H9 (cell line): Measurements from ENCODE around the gene ANKRD44. TPM values are rescaled to one million over a fixed set of nuclear protein-coding genes. Genes with fewer than 3 reads are reported as not detected.

Experiments
- DNase-seq: peaks from one replicate; pipeline ENCODE4 v3.0.0-alpha.2; 2017
- H2AFZ ChIP-seq: one replicate; pipeline ENCODE4 v1.6.1; 2013; ENCODE audit warnings: mild to moderate bottlenecking, low read length, control low read depth, moderate library complexity
- H2AK5ac ChIP-seq: 2 replicates; pipeline ENCODE4 v1.6.1; 2013; ENCODE audit warnings: low read length, control low read depth, mixed read lengths; ENCODE audit not compliant: insufficient read length
- H2BK120ac ChIP-seq: one replicate; pipeline ENCODE4 v1.6.1; 2013; ENCODE audit warnings: low read depth, mild to moderate bottlenecking, low read length, control low read depth, inconsistent platforms; ENCODE audit not compliant: poor library complexity, severe bottlenecking
- H2BK12ac ChIP-seq: 2 replicates; pipeline ENCODE4 v1.6.1; 2013; ENCODE audit warnings: low read length, control low read depth, mixed read lengths, low read depth; ENCODE audit not compliant: insufficient read length
- H2BK15ac ChIP-seq: 2 replicates; pipeline ENCODE4 v1.6.1; 2013; ENCODE audit warnings: low read depth, low read length, control low read depth
- H2BK20ac ChIP-seq: one replicate; pipeline ENCODE4 v1.6.1; 2013; ENCODE audit warnings: low read depth, mild to moderate bottlenecking, low read length, control low read depth, inconsistent platforms; ENCODE audit not compliant: poor library complexity, severe bottlenecking
- H2BK5ac ChIP-seq: 2 replicates; pipeline ENCODE4 v1.6.1; 2013; ENCODE audit warnings: low read length, control low read depth, mixed read lengths; ENCODE audit not compliant: insufficient read length
- H3K14ac ChIP-seq: 2 replicates; pipeline ENCODE4 v1.6.1; 2013; ENCODE audit warnings: low read length, control low read depth; ENCODE audit not compliant: insufficient read depth
- H3K18ac ChIP-seq: 2 replicates; pipeline ENCODE4 v1.6.1; 2013; ENCODE audit warnings: low read depth, mild to moderate bottlenecking, mixed read lengths, low read length, control low read depth; ENCODE audit not compliant: insufficient read length
- H3K23ac ChIP-seq: 2 replicates; pipeline ENCODE4 v1.6.1; 2013; ENCODE audit warnings: low read length, control low read depth, mixed read lengths, low read depth; ENCODE audit not compliant: insufficient read length
- H3K23me2 ChIP-seq: 2 replicates; pipeline ENCODE4 v1.6.1; 2013; ENCODE audit warnings: low read depth, mild to moderate bottlenecking, mixed read lengths, low read length, control low read depth; ENCODE audit not compliant: insufficient read length, poor library complexity, severe bottlenecking
- H3K27ac ChIP-seq: 2 replicates; pipeline ENCODE4 v1.5.1; 2013; ENCODE audit warnings: low read length, control low read depth, mixed read lengths, low read depth; ENCODE audit not compliant: insufficient read length
- H3K27me3 ChIP-seq: 2 replicates; pipeline ENCODE4 v1.6.1; 2013; ENCODE audit warnings: low read length, control low read depth, inconsistent platforms; ENCODE audit not compliant: insufficient read depth
- H3K4ac ChIP-seq: 2 replicates; pipeline ENCODE4 v1.6.1; 2013; ENCODE audit warnings: low read depth, mild to moderate bottlenecking, control low read depth, inconsistent platforms, low read length, moderate library complexity
- H3K4me1 ChIP-seq: 2 replicates; pipeline ENCODE4 v1.6.1; 2013; ENCODE audit warnings: low read length, control low read depth, inconsistent platforms; ENCODE audit not compliant: insufficient read depth
- H3K4me2 ChIP-seq: 2 replicates; pipeline ENCODE4 v1.6.1; 2013; ENCODE audit warnings: low read length, control low read depth, mixed read lengths; ENCODE audit not compliant: insufficient read length, insufficient read depth
- H3K56ac ChIP-seq: 2 replicates; pipeline ENCODE4 v1.6.1; 2013; ENCODE audit warnings: low read depth, mild to moderate bottlenecking, mixed read lengths, low read length, control low read depth; ENCODE audit not compliant: insufficient read length
- H3K79me1 ChIP-seq: 2 replicates; pipeline ENCODE4 v1.6.1; 2013; ENCODE audit warnings: low read depth, mild to moderate bottlenecking, moderate library complexity, low read length, control low read depth, inconsistent platforms; ENCODE audit not compliant: insufficient read depth, poor library complexity, severe bottlenecking
- H3K79me2 ChIP-seq: 2 replicates; pipeline ENCODE4 v1.6.1; 2013; ENCODE audit warnings: low read length, control low read depth, inconsistent platforms; ENCODE audit not compliant: insufficient read depth
- H3K9ac ChIP-seq: 2 replicates; pipeline ENCODE4 v1.6.1; 2013; ENCODE audit warnings: low read length, control low read depth, mixed read lengths; ENCODE audit not compliant: insufficient read length; ENCODE audit errors: extremely low read depth
- H3K9me3 ChIP-seq: one replicate; pipeline ENCODE4 v1.6.1; 2013; ENCODE audit warnings: low read depth, low read length, inconsistent platforms; ENCODE audit not compliant: control insufficient read depth
- H3T11ph ChIP-seq: one replicate; pipeline ENCODE4 v1.6.1; 2013; ENCODE audit warnings: mild to moderate bottlenecking, low read length, control low read depth, inconsistent platforms
- H4K20me1 ChIP-seq: one replicate; pipeline ENCODE4 v1.6.1; 2013; ENCODE audit not compliant: control insufficient read depth, insufficient read length, insufficient read depth
- H4K5ac ChIP-seq: 2 replicates; pipeline ENCODE4 v1.6.1; 2013; ENCODE audit warnings: low read depth, mild to moderate bottlenecking, mixed read lengths, low read length, control low read depth; ENCODE audit not compliant: insufficient read length
- H4K8ac ChIP-seq: replicated peaks from 2 replicates; pipeline ENCODE4 v1.6.1; 2013; ENCODE audit warnings: low read length, control low read depth, mixed read lengths, low read depth; ENCODE audit not compliant: insufficient read length
- H4K91ac ChIP-seq: 2 replicates; pipeline ENCODE4 v1.6.1; 2013; ENCODE audit warnings: low read depth, mild to moderate bottlenecking, moderate library complexity, mixed read lengths, low read length, control low read depth; ENCODE audit not compliant: insufficient read length
- H3K27ac Mint-ChIP-seq, 3 experiments: 2 replicates in 2 of 3; 3 replicates in 1 of 3; pipeline ENCODE4 v1.8.0; 2020 to 2021; ENCODE audit warnings: mixed read lengths in 3 of 3, mild to moderate bottlenecking in 1 of 3, moderate library complexity in 1 of 3
- H3K27me3 Mint-ChIP-seq: 2 replicates; pipeline ENCODE4 v1.8.0; 2021; ENCODE audit warnings: low read depth, mild to moderate bottlenecking, moderate library complexity, mixed read lengths
- H3K36me3 Mint-ChIP-seq, 3 experiments: 2 replicates in 2 of 3; 3 replicates in 1 of 3; pipeline ENCODE4 v1.8.0; 2020 to 2021; ENCODE audit warnings: low read depth in 3 of 3, mixed read lengths in 3 of 3; ENCODE audit not compliant: insufficient read depth in 1 of 3
- H3K4me1 Mint-ChIP-seq, 2 experiments: 2 replicates each; pipeline ENCODE4 v1.8.0; 2020; ENCODE audit warnings: mixed read lengths in 2 of 2
- H3K4me3 Mint-ChIP-seq, 2 experiments: 2 replicates in 1 of 2; 3 replicates in 1 of 2; pipeline ENCODE4 v1.8.0; 2020 to 2021; ENCODE audit warnings: mild to moderate bottlenecking in 2 of 2, mixed read lengths in 2 of 2, moderate library complexity in 1 of 2
- H3K9me3 Mint-ChIP-seq, 2 experiments: 2 replicates in 1 of 2; 3 replicates in 1 of 2; pipeline ENCODE4 v1.8.0; 2020; ENCODE audit warnings: mild to moderate bottlenecking in 2 of 2, mixed read lengths in 2 of 2, moderate library complexity in 1 of 2
- WGBS: extraction: QIAGEN DNeasy Blood & Tissue Kit; methylation state at CpG from one replicate; pipeline ENCODE4 v1.1.7; 2013; ENCODE audit warnings: missing lambda C conversion rate, low lambda C conversion rate, mixed read lengths; ENCODE audit not compliant: insufficient read length; ENCODE audit errors: extremely low coverage; 5-methylcytosine and 5-hydroxymethylcytosine counted together
- total RNA-seq: library from RNA; stranded (reverse); gene quantifications from 2 replicates; pipeline ENCODE4 v1.2.1, GENCODE V29; 2021
- TF ChIP-seq, protein P1 (sequence below): fragments of 200-600 bp; sonication (generic); conservative IDR thresholded peaks from 3 replicates; pipeline ENCODE4 v1.8.0; 2021; ENCODE audit warnings: antibody characterized with exemption, mild to moderate bottlenecking

Gene ANKRD44
- total RNA-seq, 1 experiment from 2014 or later, result 1.9 TPM

DNA sequence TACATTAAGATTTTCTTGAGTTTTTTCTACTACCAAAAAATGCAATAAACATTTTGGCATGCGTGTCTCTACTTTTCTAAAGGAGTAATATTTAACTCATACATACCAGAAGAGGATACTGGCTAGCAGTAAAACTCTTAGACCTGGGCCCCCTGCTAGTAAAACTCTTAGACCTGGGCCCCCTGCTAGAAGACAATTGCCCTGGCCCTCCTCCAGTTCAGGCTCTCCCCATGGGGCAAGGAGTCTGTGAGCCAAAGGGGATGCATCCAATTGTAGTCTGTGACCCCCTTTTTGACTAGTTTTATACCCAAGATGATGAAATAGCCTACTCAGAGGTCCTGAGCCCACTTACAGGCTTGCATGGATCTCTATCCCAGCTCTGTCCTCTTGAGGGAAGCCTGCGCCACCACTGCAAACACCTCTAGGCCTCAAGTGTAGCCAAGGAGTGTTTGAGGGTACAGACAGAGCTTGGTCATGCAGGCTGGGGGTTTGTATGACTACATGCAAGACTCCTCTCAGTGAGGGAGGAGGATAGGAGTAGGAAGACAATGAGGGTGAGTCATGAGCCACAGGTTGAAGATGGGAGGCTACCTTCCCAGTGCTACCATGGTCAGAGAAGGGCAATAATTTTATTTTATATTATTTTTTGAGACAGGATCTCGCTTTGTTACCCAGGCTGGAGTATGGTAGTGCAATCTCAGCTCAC lies 338.9 kb downstream of the ANKRD44 start:
- Histone ChIP-seq H3K23me2 (no peaks in the 10 kb centered on the region), H2BK120ac (no peak overlapping the region), H4K91ac (no peak overlapping the region), H3K4me1 (no peaks in the 10 kb centered on the region), H3K9me3 (no peaks in the 10 kb centered on the region), H3T11ph (no peak overlapping the region), H3K79me1 (no peaks in the 10 kb centered on the region), H2BK15ac (no peak overlapping the region), H3K79me2 (no peaks in the 10 kb centered on the region), H3K4me2 (no peak overlapping the region), H2BK12ac (no peak overlapping the region), H2BK20ac (no peak overlapping the region), H3K23ac (no peak overlapping the region), H3K27ac (no peak overlapping the region), H2AFZ (no peak overlapping the region), H4K8ac (no peak overlapping the region), H3K27me3 (no peaks in the 10 kb centered on the region), H3K4ac (no peak overlapping the region), H4K5ac (no peak overlapping the region), H3K56ac (no peak overlapping the region), H4K20me1 (no peaks in the 10 kb centered on the region), H2AK5ac (no peak overlapping the region), H2BK5ac (no peak overlapping the region), H3K14ac (no peak overlapping the region), H3K9ac (no peak overlapping the region), H3K18ac (no peak overlapping the region)
- Mint-ChIP-seq H3K36me3 (peaks cover 5 to 18% (median 13%) of the 10 kb centered on the region in 3 experiments), H3K4me1 (peaks cover 12 to 19% of the 10 kb centered on the region in 2 experiments), H3K4me3 (no peak overlapping the region), H3K9me3 (peaks cover 18 to 19% of the 10 kb centered on the region in 2 experiments), H3K27me3 (no peaks in the 10 kb centered on the region), H3K27ac (peak overlapping the region; percentile 3 to 91 (median 67); a peak in 5 of 7 replicates)
- no CpG with 5 or more reads among the region's 3 CpGs for WGBS
- no peak for DNase-seq
- TF ChIP-seq, protein P1, sequence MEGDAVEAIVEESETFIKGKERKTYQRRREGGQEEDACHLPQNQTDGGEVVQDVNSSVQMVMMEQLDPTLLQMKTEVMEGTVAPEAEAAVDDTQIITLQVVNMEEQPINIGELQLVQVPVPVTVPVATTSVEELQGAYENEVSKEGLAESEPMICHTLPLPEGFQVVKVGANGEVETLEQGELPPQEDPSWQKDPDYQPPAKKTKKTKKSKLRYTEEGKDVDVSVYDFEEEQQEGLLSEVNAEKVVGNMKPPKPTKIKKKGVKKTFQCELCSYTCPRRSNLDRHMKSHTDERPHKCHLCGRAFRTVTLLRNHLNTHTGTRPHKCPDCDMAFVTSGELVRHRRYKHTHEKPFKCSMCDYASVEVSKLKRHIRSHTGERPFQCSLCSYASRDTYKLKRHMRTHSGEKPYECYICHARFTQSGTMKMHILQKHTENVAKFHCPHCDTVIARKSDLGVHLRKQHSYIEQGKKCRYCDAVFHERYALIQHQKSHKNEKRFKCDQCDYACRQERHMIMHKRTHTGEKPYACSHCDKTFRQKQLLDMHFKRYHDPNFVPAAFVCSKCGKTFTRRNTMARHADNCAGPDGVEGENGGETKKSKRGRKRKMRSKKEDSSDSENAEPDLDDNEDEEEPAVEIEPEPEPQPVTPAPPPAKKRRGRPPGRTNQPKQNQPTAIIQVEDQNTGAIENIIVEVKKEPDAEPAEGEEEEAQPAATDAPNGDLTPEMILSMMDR, result no peak
